ENCODE measurements around the gene GLP1R.

DNA sequence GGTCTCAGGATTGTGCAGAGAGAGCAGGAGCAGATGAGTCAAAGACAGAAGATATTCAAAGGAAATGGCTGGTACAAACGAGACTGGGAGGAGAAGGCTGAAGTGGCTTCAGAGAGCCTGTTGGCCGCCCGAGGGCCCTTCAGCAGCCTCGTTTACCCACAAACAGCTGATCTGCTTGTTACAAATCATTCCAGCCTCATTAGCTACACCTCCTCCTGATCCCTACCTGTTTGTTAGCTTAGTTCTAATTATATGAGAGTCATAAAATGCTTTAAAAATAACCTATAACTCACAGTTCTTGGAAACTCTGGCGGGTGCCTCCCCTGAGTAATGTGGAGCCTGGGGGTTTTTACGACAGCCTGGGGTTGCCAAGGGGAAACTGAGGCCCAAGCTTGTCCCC is 12.6 kb downstream of the GLP1R start:
- TF ChIP-seq SP1 (IDR thresholded peaks at IDR 0.05) (no peak), BHLHE40 (IDR thresholded peaks at IDR 0.05; ENCODE audit: borderline replicate concordance) (no peak), FOXM1 (IDR thresholded peaks at IDR 0.05; ENCODE audit: borderline replicate concordance) (no peak), ELF4 (IDR thresholded peaks at IDR 0.05) (no peak), LEF1 (IDR thresholded peaks at IDR 0.05; ENCODE audit: borderline replicate concordance) (no peak), TARDBP (IDR thresholded peaks at IDR 0.05) (no peak), FOXA1 (IDR thresholded peaks at IDR 0.05) (no peak), ZNF384 (IDR thresholded peaks at IDR 0.05) (no peak), SUZ12 (IDR thresholded peaks at IDR 0.05) (no peak), L3MBTL2 (conservative IDR thresholded peaks at IDR 0.05) (no peak), HDGF (IDR thresholded peaks at IDR 0.05; ENCODE audit: borderline replicate concordance) (no peak), FOXK2 (IDR thresholded peaks at IDR 0.05) (no peak)
- TF ChIP-seq, protein P1, sequence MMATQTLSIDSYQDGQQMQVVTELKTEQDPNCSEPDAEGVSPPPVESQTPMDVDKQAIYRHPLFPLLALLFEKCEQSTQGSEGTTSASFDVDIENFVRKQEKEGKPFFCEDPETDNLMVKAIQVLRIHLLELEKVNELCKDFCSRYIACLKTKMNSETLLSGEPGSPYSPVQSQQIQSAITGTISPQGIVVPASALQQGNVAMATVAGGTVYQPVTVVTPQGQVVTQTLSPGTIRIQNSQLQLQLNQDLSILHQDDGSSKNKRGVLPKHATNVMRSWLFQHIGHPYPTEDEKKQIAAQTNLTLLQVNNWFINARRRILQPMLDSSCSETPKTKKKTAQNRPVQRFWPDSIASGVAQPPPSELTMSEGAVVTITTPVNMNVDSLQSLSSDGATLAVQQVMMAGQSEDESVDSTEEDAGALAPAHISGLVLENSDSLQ (IDR thresholded peaks at IDR 0.05): peak; percentile 47; the same call in 1 of the 2 replicates
